Upper lobe of left lung (tissue), 4 donors: ENCODE results near the gene CCDC14.

Source experiments
- POLR2A ChIP-seq, 4 donors: fragments of 450-650 bp; IDR thresholded peaks; one replicate each; pipeline ENCODE4 v1.5.1; 2016 to 2017; ENCODE audit warnings: antibody characterized with exemption in 4 of 4, mild to moderate bottlenecking in 2 of 4
- POLR2AphosphoS5 ChIP-seq, 2 donors: sonication (generic); formaldehyde crosslinking; IDR thresholded peaks; one replicate each; pipeline ENCODE4 v1.5.1; 2017; ENCODE audit warnings: antibody characterized with exemption in 2 of 2

DNA sequence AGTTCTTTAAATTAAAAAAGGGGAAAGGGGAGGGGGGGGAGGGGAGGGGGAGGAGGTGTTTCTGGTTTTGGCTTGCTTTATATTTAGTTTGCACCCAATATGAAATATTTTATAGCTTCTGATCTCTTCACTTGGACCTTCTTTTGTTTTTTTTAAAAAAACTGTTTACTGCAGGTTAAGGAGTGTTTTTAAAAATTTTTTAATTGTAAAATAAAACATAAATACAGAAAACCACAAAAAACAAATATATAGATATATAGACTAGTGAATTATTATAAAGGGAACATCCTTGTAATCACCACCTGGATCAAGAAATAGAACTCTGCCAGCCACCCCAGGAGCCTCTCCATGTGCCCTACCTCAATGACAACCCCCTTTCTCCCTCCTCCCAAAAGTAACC, 76.0 kb downstream of the CCDC14 start:
- TF ChIP-seq POLR2A (IDR thresholded peaks at IDR 0.05), result no peak
- TF ChIP-seq POLR2AphosphoS5 (IDR thresholded peaks at IDR 0.05), result no peak
